Mesendoderm (in vitro differentiated cells): ENCODE data around the gene DALRD3.
A peak's percentile ranks its signal among the peaks of the same experiment; 100 is the strongest.

Experiments used
- DNase-seq: peaks from one replicate; pipeline ENCODE4 v3.0.0; 2013
- H2AK5ac ChIP-seq: 2 replicates; pipeline ENCODE4 v1.6.1; 2013; ENCODE audit warnings: low read length, inconsistent platforms
- H2BK120ac ChIP-seq: 2 replicates; pipeline ENCODE4 v1.6.1; 2013; ENCODE audit warnings: low read depth, mild to moderate bottlenecking, low read length, moderate library complexity, mixed read lengths
- H2BK15ac ChIP-seq: replicated peaks from 2 replicates; pipeline ENCODE4 v1.6.1; 2013; ENCODE audit warnings: low read depth, mild to moderate bottlenecking, moderate library complexity
- H2BK5ac ChIP-seq: 2 replicates; pipeline ENCODE4 v1.6.1; 2013; ENCODE audit warnings: low read length, inconsistent platforms
- H3K18ac ChIP-seq: 2 replicates; pipeline ENCODE4 v1.6.1; 2013; ENCODE audit warnings: mild to moderate bottlenecking, low read length, mixed read lengths
- H3K23ac ChIP-seq: one replicate; pipeline ENCODE4 v1.6.1; 2013; ENCODE audit warnings: low read length
- H3K27ac ChIP-seq: 2 replicates; pipeline ENCODE4 v1.5.1; 2013; ENCODE audit warnings: low read depth, mild to moderate bottlenecking, inconsistent platforms, low read length, moderate library complexity
- H3K27me3 ChIP-seq: 2 replicates; pipeline ENCODE4 v1.6.1; 2013; ENCODE audit warnings: low read length, control low read depth, mild to moderate bottlenecking, inconsistent platforms; ENCODE audit not compliant: insufficient read depth, poor library complexity
- H3K36me3 ChIP-seq: 2 replicates; pipeline ENCODE4 v1.6.1; 2013; ENCODE audit warnings: low read length, inconsistent platforms; ENCODE audit not compliant: control insufficient read depth, insufficient read depth
- H3K4ac ChIP-seq: one replicate; pipeline ENCODE4 v1.6.1; 2013; ENCODE audit warnings: low read depth, mild to moderate bottlenecking, low read length, moderate library complexity
- H3K4me1 ChIP-seq: 2 replicates; pipeline ENCODE4 v1.6.1; 2013; ENCODE audit warnings: low read depth, low read length, inconsistent platforms; ENCODE audit not compliant: control insufficient read depth
- H3K4me2 ChIP-seq: 2 replicates; pipeline ENCODE4 v1.6.1; 2013; ENCODE audit warnings: low read length
- H3K4me3 ChIP-seq: 2 replicates; pipeline ENCODE4 v1.5.1; 2013; ENCODE audit warnings: mild to moderate bottlenecking, low read length
- H3K56ac ChIP-seq: one replicate; pipeline ENCODE4 v1.6.1; 2013; ENCODE audit warnings: low read length
- H3K79me1 ChIP-seq: 2 replicates; pipeline ENCODE4 v1.6.1; 2013; ENCODE audit warnings: low read length, inconsistent platforms
- H3K79me2 ChIP-seq: 2 replicates; pipeline ENCODE4 v1.6.1; 2013; ENCODE audit warnings: mild to moderate bottlenecking, low read length; ENCODE audit not compliant: control insufficient read depth, insufficient read depth
- H3K9ac ChIP-seq: 2 replicates; pipeline ENCODE4 v1.6.1; 2013; ENCODE audit warnings: low read length, inconsistent platforms
- H4K5ac ChIP-seq: one replicate; pipeline ENCODE4 v1.6.1; 2013; ENCODE audit warnings: low read length
- H4K8ac ChIP-seq: one replicate; pipeline ENCODE4 v1.6.1; 2013; ENCODE audit warnings: low read depth, mild to moderate bottlenecking, control low read depth, low read length, moderate library complexity
- WGBS: extraction: QIAGEN DNeasy Blood & Tissue Kit; methylation state at CpG from one replicate; pipeline ENCODE4 v1.1.7; 2013; ENCODE audit warnings: low lambda C conversion rate, missing lambda C conversion rate; ENCODE audit not compliant: insufficient coverage; ENCODE audit errors: extremely low coverage; 5-methylcytosine and 5-hydroxymethylcytosine counted together

DALRD3 gene

GRCh38 chr3:49006408-49007067 is 11.8 kb downstream of the DALRD3 start:
- H2BK5ac ChIP-seq, result no peak overlapping the region

GRCh38 chr3:49005998-49006397 is 12.4 kb downstream of the DALRD3 start:
- no peak overlapping the region for H2BK120ac ChIP-seq
- no CpG with 5 or more reads among the region's 5 CpGs for WGBS
- no peak overlapping the region for H2BK15ac ChIP-seq
- H3K27me3 ChIP-seq, result no peaks in the 10 kb centered on the region
- H3K4me3 ChIP-seq, result no peak overlapping the region
- no peak overlapping the region for H3K56ac ChIP-seq
- no peak overlapping the region for H3K27ac ChIP-seq
- no peak overlapping the region for H3K4ac ChIP-seq
- H3K18ac ChIP-seq, result no peak overlapping the region
- H2BK5ac ChIP-seq, result no peak overlapping the region
- H3K9ac ChIP-seq, result no peak overlapping the region
- peaks cover 9% of the 10 kb centered on the region for H3K79me1 ChIP-seq
- no peak overlapping the region for H4K5ac ChIP-seq
- H3K36me3 ChIP-seq, result no peaks in the 10 kb centered on the region
- H3K79me2 ChIP-seq, result peaks cover 21% of the 10 kb centered on the region
- no peak overlapping the region for H2AK5ac ChIP-seq
- no peak overlapping the region for H3K4me2 ChIP-seq
- H3K4me1 ChIP-seq, result peaks cover 5% of the 10 kb centered on the region
- no peak for DNase-seq
- H4K8ac ChIP-seq, result no peak overlapping the region
- no peak overlapping the region for H3K23ac ChIP-seq

More at GRCh38 chr3:49006408-49007067, 11.8 kb downstream of the DALRD3 start:
- Histone ChIP-seq H2AK5ac (no peak overlapping the region), H3K4me3 (peak overlapping the region; percentile 53), H3K23ac (no peak overlapping the region), H3K79me2 (peaks cover 24% of the 10 kb centered on the region), H4K8ac (no peak overlapping the region), H2BK120ac (no peak overlapping the region), H3K27me3 (no peaks in the 10 kb centered on the region), H3K4ac (peak overlapping the region; percentile 25), H3K9ac (peak overlapping the region; percentile 85), H3K4me2 (peak overlapping the region; percentile 88), H3K4me1 (peaks cover 5% of the 10 kb centered on the region), H3K18ac (no peak overlapping the region), H3K36me3 (no peaks in the 10 kb centered on the region), H2BK15ac (no peak overlapping the region), H3K56ac (peak overlapping the region; percentile 88), H4K5ac (no peak overlapping the region), H3K27ac (no peak overlapping the region), H3K79me1 (peaks cover 9% of the 10 kb centered on the region)
- no CpG with 5 or more reads among the region's 32 CpGs for WGBS
- DNase-seq, result no peak

GRCh38 chr3:49005303-49005680 is 13.1 kb downstream of the DALRD3 start:
- H3K4ac ChIP-seq, result no peak overlapping the region
- H3K79me2 ChIP-seq, result peaks cover 21% of the 10 kb centered on the region
- no peak overlapping the region for H3K56ac ChIP-seq
- WGBS, result no CpG with 5 or more reads among the region's 3 CpGs
- no peak overlapping the region for H3K4me2 ChIP-seq
- H3K9ac ChIP-seq, result no peak overlapping the region
- no peak overlapping the region for H2AK5ac ChIP-seq
- no peak overlapping the region for H4K5ac ChIP-seq
- H3K4me1 ChIP-seq, result peaks cover 5% of the 10 kb centered on the region
- H3K27ac ChIP-seq, result no peak overlapping the region
- no peak overlapping the region for H4K8ac ChIP-seq
- H3K27me3 ChIP-seq, result no peaks in the 10 kb centered on the region
- no peak overlapping the region for H3K18ac ChIP-seq
- H2BK5ac ChIP-seq, result no peak overlapping the region
- no peak overlapping the region for H3K4me3 ChIP-seq
- H3K36me3 ChIP-seq, result no peaks in the 10 kb centered on the region
- no peak overlapping the region for H2BK120ac ChIP-seq
- H3K23ac ChIP-seq, result no peak overlapping the region
- H3K79me1 ChIP-seq, result peaks cover 9% of the 10 kb centered on the region
- no peak overlapping the region for H2BK15ac ChIP-seq
- DNase-seq, result no peak

GRCh38 chr3:49004352-49005302 is 13.8 kb downstream of the DALRD3 start:
- H2BK15ac ChIP-seq, result no peak overlapping the region
- H3K27me3 ChIP-seq, result no peaks in the 10 kb centered on the region
- H2AK5ac ChIP-seq, result no peak overlapping the region
- H2BK5ac ChIP-seq, result no peak overlapping the region
- peak; percentile 81 for DNase-seq
- H3K56ac ChIP-seq, result no peak overlapping the region
- H3K27ac ChIP-seq, result no peak overlapping the region
- no peak overlapping the region for H3K4ac ChIP-seq
- H3K9ac ChIP-seq, result no peak overlapping the region
- no peak overlapping the region for H2BK120ac ChIP-seq
- no CpG with 5 or more reads among the region's 16 CpGs for WGBS
- H3K36me3 ChIP-seq, result no peaks in the 10 kb centered on the region
- no peak overlapping the region for H3K4me3 ChIP-seq
- peaks cover 9% of the 10 kb centered on the region for H3K79me1 ChIP-seq
- H4K8ac ChIP-seq, result no peak overlapping the region
- no peak overlapping the region for H4K5ac ChIP-seq
- no peak overlapping the region for H3K4me2 ChIP-seq
- no peak overlapping the region for H3K18ac ChIP-seq
- peaks cover 5% of the 10 kb centered on the region for H3K4me1 ChIP-seq
- H3K79me2 ChIP-seq, result peaks cover 16% of the 10 kb centered on the region
- H3K23ac ChIP-seq, result no peak overlapping the region

- Histone ChIP-seq H3K9ac (no peak overlapping the region), H3K27ac (no peak overlapping the region), H3K56ac (no peak overlapping the region), H2BK5ac (no peak overlapping the region), H3K79me1 (no peaks in the 10 kb centered on the region), H3K4ac (no peak overlapping the region), H3K4me1 (no peaks in the 10 kb centered on the region), H4K8ac (no peak overlapping the region), H3K27me3 (no peaks in the 10 kb centered on the region), H4K5ac (no peak overlapping the region), H2BK120ac (no peak overlapping the region), H3K4me3 (no peak overlapping the region), H3K79me2 (no peaks in the 10 kb centered on the region), H2AK5ac (no peak overlapping the region), H3K36me3 (no peaks in the 10 kb centered on the region), H3K18ac (no peak overlapping the region), H2BK15ac (no peak overlapping the region), H3K4me2 (no peak overlapping the region), H3K23ac (no peak overlapping the region)
- no CpG with 5 or more reads among the region's 6 CpGs for WGBS
- no peak for DNase-seq
Observed at GRCh38 chr3:49001155-49001554, 17.2 kb downstream of the DALRD3 start.
